Epithelial cell of proximal tubule (primary cell): ENCODE measurements around the gene CACNA1C. TPM values are rescaled to one million over a fixed set of nuclear protein-coding genes. Genes with fewer than 3 reads are reported as not detected.

Experiments
- DNase-seq: peaks from one replicate; pipeline ENCODE4 v3.0.0-alpha.2; 2011; ENCODE audit warnings: low read depth
- H3K4me3 ChIP-seq: 2 replicates; pipeline ENCODE4 v1.5.1; 2011; ENCODE audit warnings: low read depth, mild to moderate bottlenecking, low read length
- CTCF ChIP-seq: conservative IDR thresholded peaks from 2 replicates; pipeline ENCODE4 v1.5.1; 2012; ENCODE audit warnings: low read depth, mild to moderate bottlenecking, low read length
- total RNA-seq: library from RNA; depleted of rRNA; stranded (reverse); fragments of >200 nt; gene quantifications from 2 replicates; pipeline ENCODE4 v1.2.3, GENCODE V29; 2015

CACNA1C gene
- total RNA-seq, 1 donor from 2014 or later, result not detected

DNA sequence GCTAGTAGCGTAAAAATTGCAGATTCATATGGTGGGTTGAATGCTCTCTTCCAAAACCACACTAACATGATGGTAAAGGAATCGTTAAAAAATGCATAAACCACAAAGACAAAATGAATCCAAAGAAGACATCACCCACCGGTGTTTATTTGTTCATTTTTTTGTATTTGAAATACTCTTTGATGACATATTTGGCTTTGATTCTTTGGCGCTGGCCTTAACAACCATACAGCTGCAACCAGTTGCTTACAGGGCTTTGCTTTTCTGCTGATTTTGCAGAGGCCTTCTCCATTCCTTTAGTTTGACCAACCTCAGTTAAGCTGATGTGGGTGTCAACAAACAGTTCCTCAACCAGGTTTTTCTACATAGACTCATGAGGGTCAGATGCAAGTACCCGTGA lies 103.5 kb downstream of the CACNA1C start:
- TF ChIP-seq CTCF, result no peak
- no peak overlapping the region for H3K4me3 ChIP-seq
- no peak for DNase-seq

DNA sequence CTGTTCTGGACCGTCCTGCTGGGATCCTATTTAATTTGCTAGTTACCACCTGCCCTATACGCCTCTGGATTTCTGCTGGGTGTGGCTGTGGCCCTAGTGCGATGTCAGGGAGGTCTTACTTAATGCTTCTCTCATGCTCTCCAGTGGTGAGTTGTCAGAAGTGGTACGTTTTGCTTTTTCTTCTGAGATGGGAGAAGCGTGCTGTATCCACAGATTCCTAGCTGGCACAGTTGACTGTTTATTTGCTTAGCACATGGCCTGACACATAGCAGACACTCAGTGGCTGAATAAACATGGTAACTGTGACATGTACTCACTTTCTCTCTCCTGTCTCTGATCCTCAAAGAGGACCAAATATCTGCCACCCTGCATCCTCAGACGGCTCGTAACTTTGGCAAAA lies 107.3 kb downstream of the CACNA1C start:
- no peak for DNase-seq
- H3K4me3 ChIP-seq, result no peak overlapping the region
- no peak for TF ChIP-seq CTCF

DNA sequence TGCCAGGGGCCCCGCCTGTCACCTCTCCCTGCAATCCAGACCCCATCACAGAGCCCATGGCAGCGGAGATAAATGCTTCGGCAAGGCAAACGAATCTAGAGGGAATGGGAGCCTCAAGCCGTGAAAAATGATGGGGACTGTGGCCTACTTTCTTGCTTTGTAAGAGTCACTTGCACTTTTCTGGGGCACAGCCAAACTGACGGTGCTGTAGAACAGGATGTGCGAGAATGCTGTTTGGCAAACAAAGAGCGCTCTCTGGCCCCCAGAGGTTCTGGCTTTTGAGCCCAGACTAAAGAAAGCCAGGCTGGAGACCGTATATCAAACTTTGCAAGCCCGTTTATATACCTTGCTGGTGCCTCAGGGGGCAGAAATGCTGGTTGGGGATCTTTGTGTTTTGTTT lies 108.7 kb downstream of the CACNA1C start:
- no peak for DNase-seq
- TF ChIP-seq CTCF, result no peak
- no peak overlapping the region for H3K4me3 ChIP-seq

DNA sequence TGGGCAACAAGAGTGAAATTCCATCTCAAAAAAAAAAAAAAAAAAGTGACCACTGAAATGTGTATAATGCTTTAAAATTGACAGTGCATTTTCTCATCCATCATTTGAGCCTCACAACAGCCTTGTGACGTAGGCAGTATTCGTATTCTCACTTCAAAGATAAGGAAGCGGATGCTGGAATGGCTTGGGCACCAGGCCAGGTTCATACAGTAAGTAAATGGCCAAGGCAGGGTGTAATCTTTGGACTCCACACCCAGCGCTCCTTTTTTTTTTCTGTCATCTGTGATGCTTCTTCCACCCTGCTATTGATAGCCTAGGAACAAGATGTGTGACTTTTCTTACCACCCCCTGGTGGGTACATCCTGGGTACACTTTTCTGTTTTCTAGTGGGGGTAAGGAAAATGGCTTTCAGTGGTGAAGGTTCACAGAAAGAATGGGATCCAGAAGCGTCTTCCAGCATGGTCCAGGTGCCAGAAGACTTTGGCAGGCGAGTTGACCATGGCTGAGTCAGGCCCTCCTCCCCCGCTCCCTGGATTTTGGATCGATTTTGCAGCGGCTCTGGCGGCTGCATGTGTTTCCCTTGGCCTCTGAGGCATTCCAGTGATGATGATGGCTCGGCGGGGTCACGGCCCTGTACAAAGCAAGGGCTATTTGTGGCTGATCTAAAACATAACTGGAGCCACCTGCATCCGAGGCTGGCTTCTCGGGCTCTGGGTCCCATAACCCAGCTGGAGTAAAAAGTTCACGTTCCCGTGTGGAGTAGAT lies 110.6 kb downstream of the CACNA1C start:
- DNase-seq, result no peak
- no peak for TF ChIP-seq CTCF

GRCh38 chr12:2165021-2165420 lies 112.2 kb downstream of the CACNA1C start:
- no peak for DNase-seq
- no peak for TF ChIP-seq CTCF
- no peak overlapping the region for H3K4me3 ChIP-seq

More for the DNA sequence above, 110.6 kb downstream of the CACNA1C start:
- no peak overlapping the region for H3K4me3 ChIP-seq

DNA sequence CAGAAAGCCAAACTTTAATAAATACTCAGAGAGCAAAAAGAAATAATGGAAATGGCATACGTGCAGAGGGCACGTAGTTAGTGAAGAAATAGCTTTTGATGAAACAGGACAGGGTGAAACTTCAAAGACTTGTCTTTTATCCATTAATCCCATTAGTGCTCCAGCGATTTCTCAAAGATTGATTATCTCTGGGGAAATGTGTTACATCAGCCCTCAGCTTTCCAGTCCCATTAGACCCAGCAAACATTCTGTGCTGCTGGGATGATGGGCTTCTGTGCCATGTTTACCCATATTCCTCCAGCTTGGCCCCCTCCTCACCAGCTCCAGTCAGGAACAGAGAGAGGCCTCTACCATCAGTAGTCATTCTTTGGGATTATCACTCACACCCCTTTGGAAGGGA lies 113.1 kb downstream of the CACNA1C start:
- DNase-seq, result no peak
- no peak for TF ChIP-seq CTCF
- no peak overlapping the region for H3K4me3 ChIP-seq

GRCh38 chr12:2166696-2167095 lies 113.9 kb downstream of the CACNA1C start:
- no peak for DNase-seq
- no peak overlapping the region for H3K4me3 ChIP-seq
- TF ChIP-seq CTCF, result no peak
